Breast epithelium (tissue), 3 donors: ENCODE measurements around the gene ZNF862.

ENCODE experiments used
- CTCF ChIP-seq, 3 donors: fragments of 450-650 bp; IDR thresholded peaks; one replicate each; pipeline ENCODE4 v1.5.1; 2016 to 2017; ENCODE audit warnings: antibody characterized with exemption in 3 of 3, mild to moderate bottlenecking in 3 of 3, moderate library complexity in 3 of 3
- POLR2AphosphoS5 ChIP-seq, 3 donors: sonication (generic); formaldehyde crosslinking; IDR thresholded peaks; one replicate each; pipeline ENCODE4 v1.6.1; 2017; ENCODE audit warnings: antibody characterized with exemption in 3 of 3

GRCh38 chr7:149834601-149835000, 3.6 kb upstream of the ZNF862 start:
- TF ChIP-seq CTCF (IDR thresholded peaks at IDR 0.05) (no peak), POLR2AphosphoS5 (IDR thresholded peaks at IDR 0.05) (no peak)
